ENCODE measurements around the gene NHS.

DNA sequence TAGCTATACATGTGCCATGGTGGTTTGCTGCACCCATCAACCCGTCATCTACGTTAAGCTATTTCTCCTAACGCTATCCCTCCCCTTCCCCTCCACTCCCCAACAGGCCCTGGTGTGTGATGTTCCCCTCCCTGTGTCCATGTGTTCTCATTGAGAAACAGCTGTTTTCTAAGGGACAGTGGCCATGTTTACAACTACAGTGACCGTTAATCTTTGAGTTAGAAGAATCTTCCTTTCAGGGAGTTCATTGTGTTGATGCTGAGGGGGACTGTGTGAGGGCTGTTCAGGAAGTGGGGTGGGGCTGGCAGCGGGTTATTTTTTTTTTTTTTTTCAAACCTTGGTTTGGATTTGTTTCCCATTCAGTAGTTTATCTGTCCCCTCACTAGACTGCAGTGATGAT is 179.9 kb downstream of the NHS start:
- no peak for TF ChIP-seq EZH2 (optimal IDR thresholded peaks at IDR 0.05; ENCODE audit: low read depth, low read length)
- TF ChIP-seq, protein P1, sequence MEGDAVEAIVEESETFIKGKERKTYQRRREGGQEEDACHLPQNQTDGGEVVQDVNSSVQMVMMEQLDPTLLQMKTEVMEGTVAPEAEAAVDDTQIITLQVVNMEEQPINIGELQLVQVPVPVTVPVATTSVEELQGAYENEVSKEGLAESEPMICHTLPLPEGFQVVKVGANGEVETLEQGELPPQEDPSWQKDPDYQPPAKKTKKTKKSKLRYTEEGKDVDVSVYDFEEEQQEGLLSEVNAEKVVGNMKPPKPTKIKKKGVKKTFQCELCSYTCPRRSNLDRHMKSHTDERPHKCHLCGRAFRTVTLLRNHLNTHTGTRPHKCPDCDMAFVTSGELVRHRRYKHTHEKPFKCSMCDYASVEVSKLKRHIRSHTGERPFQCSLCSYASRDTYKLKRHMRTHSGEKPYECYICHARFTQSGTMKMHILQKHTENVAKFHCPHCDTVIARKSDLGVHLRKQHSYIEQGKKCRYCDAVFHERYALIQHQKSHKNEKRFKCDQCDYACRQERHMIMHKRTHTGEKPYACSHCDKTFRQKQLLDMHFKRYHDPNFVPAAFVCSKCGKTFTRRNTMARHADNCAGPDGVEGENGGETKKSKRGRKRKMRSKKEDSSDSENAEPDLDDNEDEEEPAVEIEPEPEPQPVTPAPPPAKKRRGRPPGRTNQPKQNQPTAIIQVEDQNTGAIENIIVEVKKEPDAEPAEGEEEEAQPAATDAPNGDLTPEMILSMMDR (IDR thresholded peaks at IDR 0.05; ENCODE audit: low read length): no peak
